SK-N-MC (cell line): ENCODE results near the gene CRAT.

ENCODE experiments used
- DNase-seq: peaks from one replicate; pipeline ENCODE4 v3.0.0-alpha.2; 2011; ENCODE audit warnings: low read depth, low spot score
- H3K27ac ChIP-seq: fragments of 200-600 bp; sonication (generic); 2 replicates; pipeline ENCODE4 v1.5.1; 2016; ENCODE audit warnings: mixed run types
- H3K36me3 ChIP-seq: fragments of 200-600 bp; sonication (generic); 2 replicates; pipeline ENCODE4 v1.6.1; 2017; ENCODE audit warnings: antibody characterized with exemption, low read length, mixed read lengths; ENCODE audit not compliant: insufficient read depth
- H3K4me3 ChIP-seq: fragments of 200-600 bp; sonication (generic); 2 replicates; pipeline ENCODE4 v1.5.1; 2016
- H3K9ac ChIP-seq: fragments of 200-600 bp; sonication (generic); 2 replicates; pipeline ENCODE4 v1.8.0; 2017; ENCODE audit warnings: mixed run types, mixed read lengths; ENCODE audit not compliant: insufficient read length
- H3K9me3 ChIP-seq: fragments of 200-600 bp; sonication (generic); 2 replicates; pipeline ENCODE4 v1.6.1; 2017; ENCODE audit warnings: low read depth, mild to moderate bottlenecking, antibody characterized with exemption, low read length, moderate library complexity, mixed read lengths
- EZH2 ChIP-seq: fragments of 200-600 bp; sonication (generic); IDR thresholded peaks from one replicate; pipeline ENCODE4 v1.6.1; 2017; ENCODE audit warnings: antibody characterized with exemption
- FOXP2 ChIP-seq: optimal IDR thresholded peaks from 2 replicates; pipeline ENCODE3; 2011; ENCODE audit warnings: mild to moderate bottlenecking, moderate library complexity; ENCODE audit not compliant: insufficient read depth; ENCODE audit errors: extremely low read length, control extremely low read depth
- POLR2AphosphoS5 ChIP-seq: IDR thresholded peaks from 2 replicates; pipeline ENCODE4 v1.6.1; 2012; ENCODE audit warnings: mild to moderate bottlenecking, low read depth, low read length, borderline replicate concordance

Gene CRAT

GRCh38 chr9:129139993-129140396 is 29.4 kb upstream of the CRAT start:
- Histone ChIP-seq H3K36me3 (peaks cover 29% of the 10 kb centered on the region), H3K9ac (peak overlapping the region; percentile 96), H3K27ac (peak overlapping the region; percentile 100), H3K4me3 (peak overlapping the region; percentile 74), H3K9me3 (no peaks in the 10 kb centered on the region)
- TF ChIP-seq EZH2 (no peak), FOXP2 (peak; percentile 41), POLR2AphosphoS5 (peak; percentile 82)
- peak; percentile 99 for DNase-seq

DNA sequence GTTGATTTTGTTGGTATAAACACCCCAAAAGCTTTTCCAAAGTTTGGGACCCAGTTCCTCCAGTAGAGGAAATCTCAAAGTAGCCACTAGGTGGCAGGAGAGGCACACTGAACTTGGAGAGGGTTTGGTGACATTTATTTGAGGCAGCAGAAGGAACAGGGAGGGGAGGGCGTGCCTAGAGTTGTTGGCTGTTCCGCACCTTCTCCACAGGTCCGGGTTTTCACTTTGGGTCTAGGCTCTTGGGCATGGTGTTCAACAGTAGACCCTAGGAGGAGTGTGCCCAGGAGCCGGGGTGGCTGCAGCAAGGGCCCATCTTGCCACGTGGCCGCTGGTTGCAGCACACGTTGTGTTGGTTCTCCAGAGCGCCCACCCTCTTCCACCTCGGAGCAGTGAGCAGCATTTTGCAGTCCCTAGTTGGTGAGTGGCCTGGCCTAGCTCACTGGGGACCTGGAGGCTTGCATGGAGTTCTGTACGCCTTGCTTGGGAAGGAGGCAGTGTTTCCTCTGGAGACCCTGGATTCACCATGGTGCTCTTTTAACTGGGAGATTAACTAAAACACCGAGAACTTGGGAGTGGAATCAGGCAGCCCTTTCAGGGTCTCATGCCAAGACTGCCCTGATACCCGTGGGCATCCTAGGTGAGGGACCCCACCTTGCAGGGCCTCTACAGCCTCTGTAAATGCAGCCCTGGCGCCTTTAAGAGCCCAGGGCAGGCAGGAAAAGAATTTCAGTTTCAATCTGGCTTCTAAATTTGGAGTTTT is 28.8 kb upstream of the CRAT start:
- Histone ChIP-seq H3K36me3 (peaks cover 29% of the 10 kb centered on the region), H3K9ac (peak overlapping the region; percentile 76), H3K9me3 (no peaks in the 10 kb centered on the region), H3K27ac (peak overlapping the region; percentile 100), H3K4me3 (peak overlapping the region; percentile 74)
- DNase-seq, result peak; percentile 61
- TF ChIP-seq POLR2AphosphoS5 (peak; percentile 13; the same call in 1 of the 2 replicates), EZH2 (no peak), FOXP2 (no peak)

GRCh38 chr9:129138476-129139232 is 28.1 kb upstream of the CRAT start:
- Histone ChIP-seq H3K9ac (no peak overlapping the region), H3K27ac (peak overlapping the region; percentile 26), H3K9me3 (no peaks in the 10 kb centered on the region), H3K4me3 (no peak overlapping the region), H3K36me3 (peaks cover 24% of the 10 kb centered on the region)
- TF ChIP-seq FOXP2, result no peak
- no peak for TF ChIP-seq POLR2AphosphoS5
- no peak for TF ChIP-seq EZH2
- no peak for DNase-seq

GRCh38 chr9:129138144-129138462 is 27.5 kb upstream of the CRAT start:
- Histone ChIP-seq H3K4me3 (no peak overlapping the region), H3K9me3 (no peaks in the 10 kb centered on the region), H3K9ac (no peak overlapping the region), H3K36me3 (peaks cover 18% of the 10 kb centered on the region), H3K27ac (0 out of 2 replicates have a peak overlapping the region, but pooled peaks have one; percentile 26)
- TF ChIP-seq EZH2 (no peak), FOXP2 (no peak), POLR2AphosphoS5 (no peak)
- DNase-seq, result no peak

GRCh38 chr9:129137292-129138143 is 26.9 kb upstream of the CRAT start:
- Histone ChIP-seq H3K4me3 (no peak overlapping the region), H3K9ac (no peak overlapping the region), H3K27ac (no peak overlapping the region), H3K9me3 (no peaks in the 10 kb centered on the region), H3K36me3 (peaks cover 15% of the 10 kb centered on the region)
- DNase-seq, result no peak
- no peak for TF ChIP-seq POLR2AphosphoS5
- TF ChIP-seq FOXP2, result no peak
- no peak for TF ChIP-seq EZH2

DNA sequence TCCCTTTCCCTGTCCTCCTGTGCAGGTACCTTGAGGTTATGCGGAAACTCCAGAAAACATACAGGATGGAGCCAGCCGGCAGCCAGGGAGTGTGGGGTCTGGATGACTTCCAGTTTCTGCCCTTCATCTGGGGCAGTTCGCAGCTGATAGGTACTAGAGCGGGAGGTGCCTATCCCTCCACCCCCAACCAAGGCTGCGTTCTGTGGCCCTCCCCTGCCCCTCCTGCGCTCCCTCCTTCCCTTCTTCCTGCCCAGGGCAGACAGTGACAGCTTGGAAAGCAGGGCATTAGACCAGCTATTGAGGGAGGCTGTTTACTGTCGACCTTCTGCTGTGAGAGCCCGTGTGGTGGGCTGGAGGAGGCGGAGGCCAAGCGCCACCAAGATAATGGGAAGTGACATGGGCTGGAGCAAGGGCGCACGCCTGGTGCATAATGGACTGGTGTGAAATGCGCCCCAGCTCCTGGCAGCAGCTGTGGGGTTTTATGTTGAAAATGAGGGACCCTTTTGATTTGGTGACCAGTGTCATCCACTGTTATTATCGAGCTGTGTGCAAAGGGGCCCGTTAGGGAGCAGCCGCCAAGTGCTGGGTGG is 25.9 kb upstream of the CRAT start:
- Histone ChIP-seq H3K36me3 (peaks cover 12% of the 10 kb centered on the region; the same call in 1 of the 2 replicates), H3K9me3 (no peaks in the 10 kb centered on the region), H3K9ac (no peak overlapping the region), H3K4me3 (no peak overlapping the region), H3K27ac (no peak overlapping the region)
- no peak for DNase-seq
- no peak for TF ChIP-seq POLR2AphosphoS5

GRCh38 chr9:129135476-129135875 is 24.9 kb upstream of the CRAT start:
- no peak overlapping the region for H3K27ac ChIP-seq
- H3K36me3 ChIP-seq, result peaks cover 17% of the 10 kb centered on the region
- TF ChIP-seq FOXP2 (no peak), POLR2AphosphoS5 (no peak), EZH2 (no peak)
- no peak overlapping the region for H3K4me3 ChIP-seq
- H3K9ac ChIP-seq, result no peak overlapping the region
- DNase-seq, result no peak
- no peaks in the 10 kb centered on the region for H3K9me3 ChIP-seq

DNA sequence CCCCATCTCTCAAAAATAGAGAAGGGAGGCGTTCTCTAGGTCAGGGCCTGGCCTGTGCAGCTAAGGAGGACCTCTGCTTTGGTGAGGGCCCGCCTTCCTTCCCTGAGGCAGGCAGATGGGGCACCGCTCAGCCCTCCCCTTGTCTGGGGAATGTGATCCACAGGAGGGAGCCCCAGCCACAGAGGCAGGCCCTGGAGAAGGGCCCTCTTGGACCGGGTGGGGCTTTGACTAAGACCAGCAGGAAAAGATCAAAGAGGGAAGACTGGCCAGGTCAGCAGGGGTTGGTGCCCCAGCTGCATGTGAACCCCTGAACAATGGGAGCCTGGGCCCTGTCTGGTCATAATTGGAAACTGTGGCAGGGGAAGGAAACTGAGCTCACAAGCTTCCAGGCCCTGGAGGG is 22.5 kb upstream of the CRAT start:
- Histone ChIP-seq H3K9me3 (no peaks in the 10 kb centered on the region), H3K27ac (no peak overlapping the region), H3K9ac (peak overlapping the region; percentile 11), H3K36me3 (peaks cover 22% of the 10 kb centered on the region), H3K4me3 (no peak overlapping the region)
- DNase-seq, result no peak
- TF ChIP-seq FOXP2, result no peak
- no peak for TF ChIP-seq POLR2AphosphoS5
- no peak for TF ChIP-seq EZH2
